SU-DHL-6 (cell line): ENCODE results near the gene SERINC2.

Experiments
- H2AFZ ChIP-seq: fragments of 200-600 bp; sonication (generic); 2 replicates; pipeline ENCODE4 v1.6.1; 2014; ENCODE audit warnings: low read depth, mild to moderate bottlenecking, moderate library complexity, mixed read lengths, antibody characterized with exemption, low read length; ENCODE audit not compliant: severe bottlenecking
- H3F3A ChIP-seq: fragments of 200-600 bp; shearing (Covaris generic); 2 replicates; pipeline ENCODE4 v1.6.0; 2016; ENCODE audit warnings: antibody characterized with exemption, mild to moderate bottlenecking; ENCODE audit not compliant: insufficient read depth
- H3K27ac ChIP-seq: fragments of 200-600 bp; sonication (generic); 2 replicates; pipeline ENCODE4 v1.5.1; 2016; ENCODE audit warnings: low read depth, mild to moderate bottlenecking, low read length, moderate library complexity, mixed read lengths
- H3K27me3 ChIP-seq: fragments of 200-600 bp; sonication (generic), shearing (Covaris generic); 2 replicates; pipeline ENCODE4 v1.6.0; 2014; ENCODE audit warnings: mild to moderate bottlenecking, low read length
- H3K36me3 ChIP-seq: fragments of 200-600 bp; sonication (generic); 2 replicates; pipeline ENCODE4 v1.6.1; 2014; ENCODE audit warnings: mild to moderate bottlenecking, low read length, mixed read lengths
- H3K4me2 ChIP-seq: fragments of 300-600, 200-600 bp; shearing (Covaris generic), sonication (generic); 2 replicates; pipeline ENCODE4 v1.6.0; 2014; ENCODE audit warnings: low read length, low read depth, mild to moderate bottlenecking; ENCODE audit not compliant: poor library complexity, severe bottlenecking
- H3K4me3 ChIP-seq: fragments of 200-600 bp; sonication (generic); 2 replicates; pipeline ENCODE4 v1.5.1; 2014; ENCODE audit warnings: antibody characterized with exemption, low read length, mild to moderate bottlenecking, mixed read lengths; ENCODE audit not compliant: insufficient read depth, poor library complexity, severe bottlenecking
- H3K79me2 ChIP-seq: fragments of 200-600 bp; sonication (generic); 2 replicates; pipeline ENCODE4 v1.6.1; 2014; ENCODE audit warnings: mild to moderate bottlenecking, low read length, moderate library complexity; ENCODE audit not compliant: insufficient read depth
- H3K9ac ChIP-seq: fragments of 200-600 bp; sonication (generic); 2 replicates; pipeline ENCODE4 v1.7.0; 2014; ENCODE audit warnings: mild to moderate bottlenecking, low read length
- H3K9me2 ChIP-seq: fragments of 200-600 bp; sonication (generic); replicated peaks from 2 replicates; pipeline ENCODE4 v1.6.1; 2014; ENCODE audit warnings: low read length; ENCODE audit not compliant: insufficient read depth
- H3K9me3 ChIP-seq: fragments of 200-600 bp; sonication (generic); 2 replicates; pipeline ENCODE4 v1.6.1; 2014; ENCODE audit warnings: low read length, mixed read lengths; ENCODE audit not compliant: insufficient read depth
- H4K20me1 ChIP-seq: fragments of 200-600 bp; sonication (generic); 2 replicates; pipeline ENCODE4 v1.6.1; 2014; ENCODE audit warnings: low read depth, mild to moderate bottlenecking, antibody characterized with exemption, low read length, moderate library complexity, mixed read lengths
- EZH2phosphoT487 ChIP-seq: fragments of 200-600 bp; sonication (generic), shearing (Covaris generic); conservative IDR thresholded peaks from 2 replicates; pipeline ENCODE4 v1.6.1; 2018; ENCODE audit warnings: mild to moderate bottlenecking, antibody characterized with exemption, low read length, moderate library complexity, mixed read lengths
- TF ChIP-seq, protein P1 (sequence below): fragments of 200-600 bp; sonication (generic); IDR thresholded peaks from one replicate; pipeline ENCODE4 v1.5.1; 2017; ENCODE audit warnings: antibody characterized with exemption, mild to moderate bottlenecking, low read length, moderate library complexity; ENCODE audit not compliant: insufficient read depth, poor library complexity, severe bottlenecking

SERINC2 gene

DNA sequence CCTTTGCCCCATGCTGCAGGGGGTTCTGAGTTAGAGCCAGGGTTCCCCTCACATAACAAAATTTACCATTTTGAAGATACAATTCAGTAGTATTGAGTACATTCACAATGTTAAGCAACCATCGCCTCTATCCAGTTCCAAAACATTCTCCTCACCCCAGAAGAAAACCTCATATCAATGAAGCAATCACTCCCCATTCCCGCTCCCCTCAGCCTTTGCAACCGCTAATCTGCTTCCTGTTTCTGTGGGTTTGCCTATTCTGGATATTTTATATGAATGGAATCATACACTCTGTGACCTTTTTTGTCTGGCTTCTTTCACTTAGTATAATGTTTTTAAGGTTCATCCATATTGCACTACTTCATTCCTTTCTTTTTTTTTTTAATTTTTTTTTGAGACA is 32.9 kb downstream of the SERINC2 start:
- 0 out of 2 replicates have a peak, but pooled peaks cover 4% of the 10 kb centered on the region for H3K9me3 ChIP-seq
- no peak overlapping the region for H3K9ac ChIP-seq
- H3K9me2 ChIP-seq, result no peaks in the 10 kb centered on the region
- H3K27ac ChIP-seq, result no peak overlapping the region
- H3K4me2 ChIP-seq, result no peak overlapping the region
- no peaks in the 10 kb centered on the region for H3F3A ChIP-seq
- H3K27me3 ChIP-seq, result 0 out of 2 replicates have a peak, but pooled peaks cover 3% of the 10 kb centered on the region
- TF ChIP-seq EZH2phosphoT487, result no peak
- TF ChIP-seq, protein P1, sequence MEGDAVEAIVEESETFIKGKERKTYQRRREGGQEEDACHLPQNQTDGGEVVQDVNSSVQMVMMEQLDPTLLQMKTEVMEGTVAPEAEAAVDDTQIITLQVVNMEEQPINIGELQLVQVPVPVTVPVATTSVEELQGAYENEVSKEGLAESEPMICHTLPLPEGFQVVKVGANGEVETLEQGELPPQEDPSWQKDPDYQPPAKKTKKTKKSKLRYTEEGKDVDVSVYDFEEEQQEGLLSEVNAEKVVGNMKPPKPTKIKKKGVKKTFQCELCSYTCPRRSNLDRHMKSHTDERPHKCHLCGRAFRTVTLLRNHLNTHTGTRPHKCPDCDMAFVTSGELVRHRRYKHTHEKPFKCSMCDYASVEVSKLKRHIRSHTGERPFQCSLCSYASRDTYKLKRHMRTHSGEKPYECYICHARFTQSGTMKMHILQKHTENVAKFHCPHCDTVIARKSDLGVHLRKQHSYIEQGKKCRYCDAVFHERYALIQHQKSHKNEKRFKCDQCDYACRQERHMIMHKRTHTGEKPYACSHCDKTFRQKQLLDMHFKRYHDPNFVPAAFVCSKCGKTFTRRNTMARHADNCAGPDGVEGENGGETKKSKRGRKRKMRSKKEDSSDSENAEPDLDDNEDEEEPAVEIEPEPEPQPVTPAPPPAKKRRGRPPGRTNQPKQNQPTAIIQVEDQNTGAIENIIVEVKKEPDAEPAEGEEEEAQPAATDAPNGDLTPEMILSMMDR, result no peak
- H3K79me2 ChIP-seq, result no peaks in the 10 kb centered on the region
- no peak overlapping the region for H3K4me3 ChIP-seq
- no peak overlapping the region for H2AFZ ChIP-seq
- no peaks in the 10 kb centered on the region for H3K36me3 ChIP-seq
- H4K20me1 ChIP-seq, result no peaks in the 10 kb centered on the region

DNA sequence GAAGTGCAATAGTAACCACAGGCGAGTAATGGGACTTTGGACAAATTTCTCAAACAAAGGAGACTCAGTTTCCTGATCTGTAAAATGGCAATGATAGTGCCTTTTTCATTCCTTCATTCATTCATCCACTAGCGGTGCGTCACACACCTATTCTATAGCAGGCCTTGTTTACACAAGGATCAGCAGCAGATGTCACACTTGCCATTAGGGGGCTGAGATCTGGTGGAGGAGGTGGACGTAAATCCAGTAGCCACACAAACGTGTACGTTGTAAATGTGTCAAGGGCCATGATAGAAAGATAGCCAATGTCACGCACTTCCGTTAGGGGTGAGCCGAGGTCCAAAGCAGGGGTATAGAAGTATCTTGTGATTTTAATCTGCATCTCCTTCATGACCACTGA is 34.2 kb downstream of the SERINC2 start:
- no peaks in the 10 kb centered on the region for H4K20me1 ChIP-seq
- no peak overlapping the region for H3K27ac ChIP-seq
- H3K4me3 ChIP-seq, result no peak overlapping the region
- H3K36me3 ChIP-seq, result no peaks in the 10 kb centered on the region
- H3K4me2 ChIP-seq, result no peak overlapping the region
- H2AFZ ChIP-seq, result no peak overlapping the region
- H3K27me3 ChIP-seq, result 0 out of 2 replicates have a peak, but pooled peaks cover 3% of the 10 kb centered on the region
- H3K9ac ChIP-seq, result no peak overlapping the region
- H3F3A ChIP-seq, result no peaks in the 10 kb centered on the region
- TF ChIP-seq, protein P1, result no peak
- no peak for TF ChIP-seq EZH2phosphoT487
- peaks cover 4% of the 10 kb centered on the region; the same call in 1 of the 2 replicates for H3K9me3 ChIP-seq
- no peaks in the 10 kb centered on the region for H3K79me2 ChIP-seq
- H3K9me2 ChIP-seq, result no peaks in the 10 kb centered on the region

GRCh38 chr1:31453384-31454079 is 40.5 kb downstream of the SERINC2 start:
- Histone ChIP-seq H3K4me3 (no peak overlapping the region), H3K9me3 (peaks cover 20% of the 10 kb centered on the region), H3F3A (no peaks in the 10 kb centered on the region), H3K4me2 (no peak overlapping the region), H3K27ac (no peak overlapping the region), H3K9me2 (no peaks in the 10 kb centered on the region), H3K9ac (no peak overlapping the region), H2AFZ (no peak overlapping the region), H3K27me3 (no peaks in the 10 kb centered on the region), H3K79me2 (no peaks in the 10 kb centered on the region), H3K36me3 (no peaks in the 10 kb centered on the region), H4K20me1 (no peaks in the 10 kb centered on the region)
- TF ChIP-seq, protein P1, result no peak
- TF ChIP-seq EZH2phosphoT487, result no peak
